Heart left ventricle (tissue), 13 donors: Measurements from ENCODE around the gene CACNA2D1.

Experiments
- POLR2A ChIP-seq, 2 donors: fragments of 450-650 bp; IDR thresholded peaks; one replicate each; pipeline ENCODE4 v1.6.1; 2017; ENCODE audit warnings: antibody characterized with exemption in 2 of 2, mild to moderate bottlenecking in 2 of 2, moderate library complexity in 2 of 2
- TF ChIP-seq, protein P1 (sequence below), 12 donors: fragments of 200-600 bp; sonication (generic) in 4 of 12; IDR thresholded peaks; one replicate each; pipeline versions ENCODE4 v1.5.0 to v1.8.0; 2018 to 2022; ENCODE audit warnings: antibody characterized with exemption in 12 of 12, mild to moderate bottlenecking in 5 of 12
- donor health status: ischemic (EF 13 %, LVEDD 7.1; RV severe dilation, severe dysfunction).
- donor health status: DM: no; HTN: yes; CAD: no.
- donor health status: DM: no; HTN: no; CAD: no.
- donor health status: ischemic (EF 25% LVEDD 6.9; RV normal size, moderate dysfunction).
- donor health status: ischemic (EF 25% LVEDD 5.7; RV mildly dilated, moderate dysfunction).
- donor health status: ischemic (EF 35%, LVEDD 5.7; RV mildly dilated, moderate dysfunction).
- donor health status: nonischemic (EF 11% LVEDD 7.7; RV severe dilation, severe dysfunction).
- donor health status: DM: yes; HTN: yes; CAD: no.
- donor health status: PGD.
- donor health status: ischemic (EF 29% LVEDD 5.4; RV normal size, mild dysfunction).
- donor health status: nonischemic (EF 23%, LVEDD 6.1; RV moderate dilation, normal function).

DNA sequence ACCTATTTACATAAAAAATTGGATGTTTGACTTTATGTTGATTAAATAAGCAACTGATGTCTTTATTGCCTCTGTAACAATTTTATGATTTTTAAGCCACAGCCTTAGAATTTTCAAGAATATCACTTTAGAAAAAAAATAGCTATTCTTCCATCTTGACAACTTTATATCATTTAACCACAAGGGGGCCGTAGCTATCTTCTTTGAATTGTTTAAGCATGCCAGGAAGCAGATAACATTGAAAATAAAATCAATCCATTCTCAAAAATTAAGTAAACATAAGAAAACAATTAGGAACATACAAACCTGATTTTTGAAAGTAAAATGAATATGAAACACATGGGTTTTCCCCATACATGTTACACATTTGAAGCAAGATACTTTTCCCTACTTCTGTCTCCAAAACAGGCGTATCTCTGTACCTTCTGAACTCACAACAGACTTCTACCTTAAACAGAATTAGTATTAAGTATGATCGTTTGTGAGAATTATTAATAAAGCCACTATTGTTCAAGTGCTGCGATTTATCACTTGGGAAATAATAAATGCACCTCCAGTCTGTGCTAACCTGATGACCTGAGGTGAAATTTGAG lies 209.0 kb downstream of the CACNA2D1 start:
- TF ChIP-seq, protein P1, sequence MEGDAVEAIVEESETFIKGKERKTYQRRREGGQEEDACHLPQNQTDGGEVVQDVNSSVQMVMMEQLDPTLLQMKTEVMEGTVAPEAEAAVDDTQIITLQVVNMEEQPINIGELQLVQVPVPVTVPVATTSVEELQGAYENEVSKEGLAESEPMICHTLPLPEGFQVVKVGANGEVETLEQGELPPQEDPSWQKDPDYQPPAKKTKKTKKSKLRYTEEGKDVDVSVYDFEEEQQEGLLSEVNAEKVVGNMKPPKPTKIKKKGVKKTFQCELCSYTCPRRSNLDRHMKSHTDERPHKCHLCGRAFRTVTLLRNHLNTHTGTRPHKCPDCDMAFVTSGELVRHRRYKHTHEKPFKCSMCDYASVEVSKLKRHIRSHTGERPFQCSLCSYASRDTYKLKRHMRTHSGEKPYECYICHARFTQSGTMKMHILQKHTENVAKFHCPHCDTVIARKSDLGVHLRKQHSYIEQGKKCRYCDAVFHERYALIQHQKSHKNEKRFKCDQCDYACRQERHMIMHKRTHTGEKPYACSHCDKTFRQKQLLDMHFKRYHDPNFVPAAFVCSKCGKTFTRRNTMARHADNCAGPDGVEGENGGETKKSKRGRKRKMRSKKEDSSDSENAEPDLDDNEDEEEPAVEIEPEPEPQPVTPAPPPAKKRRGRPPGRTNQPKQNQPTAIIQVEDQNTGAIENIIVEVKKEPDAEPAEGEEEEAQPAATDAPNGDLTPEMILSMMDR (IDR thresholded peaks at IDR 0.05): peak; percentile 37 to 74 (median 60)
- no peak for TF ChIP-seq POLR2A (IDR thresholded peaks at IDR 0.05)
